ENCODE measurements around the gene PPP1R37.

The PPP1R37 gene

GRCh38 chr19:45169602-45170001, 76.6 kb downstream of the PPP1R37 start:
- no peak for DNase-seq (ENCODE audit: low spot score)

GRCh38 chr19:45170146-45171106, 77.4 kb downstream of the PPP1R37 start:
- no peak for DNase-seq (ENCODE audit: low spot score)

DNA sequence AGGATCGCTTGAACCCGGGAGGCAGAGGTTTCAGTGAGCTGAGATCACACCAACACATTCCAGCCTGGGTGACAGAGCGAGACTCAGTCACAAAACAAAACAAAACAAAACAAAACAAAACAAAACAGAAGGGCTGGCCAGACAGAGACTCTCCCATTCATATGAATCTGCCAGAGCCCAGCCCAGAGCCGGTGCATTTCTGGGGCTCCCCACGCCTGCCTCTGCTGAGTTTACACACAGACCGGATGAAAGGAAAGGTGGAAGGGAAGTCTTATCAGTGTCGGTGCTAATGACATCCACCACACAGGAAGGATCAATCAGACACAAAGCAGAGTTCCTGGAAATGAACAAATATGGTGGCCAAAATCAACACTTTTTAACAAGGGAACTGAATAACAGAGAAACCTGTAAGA, 78.2 kb downstream of the PPP1R37 start:
- DNase-seq (ENCODE audit: low spot score), result no peak

DNA sequence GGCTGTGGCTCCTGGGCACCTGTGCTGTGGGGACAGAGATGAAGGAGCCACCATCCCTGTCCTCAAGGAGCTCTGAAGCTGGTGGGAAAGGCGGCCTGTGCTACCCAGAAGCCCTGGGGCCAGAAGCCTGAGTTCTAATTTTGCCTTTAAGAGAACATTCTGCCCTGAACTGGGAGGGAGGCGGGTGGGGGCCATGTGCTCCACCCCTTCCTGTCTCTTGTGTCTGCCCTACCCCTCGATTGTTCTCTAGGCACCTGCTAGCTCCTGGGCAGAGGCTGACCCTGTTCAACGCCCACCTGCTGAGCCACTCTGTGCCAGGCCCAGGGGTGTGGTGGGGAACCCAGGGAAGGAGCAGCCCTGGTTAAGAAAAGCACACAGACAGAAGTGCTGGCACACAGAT, 79.2 kb downstream of the PPP1R37 start:
- no peak for DNase-seq (ENCODE audit: low spot score)

GRCh38 chr19:45172611-45173208, 79.7 kb downstream of the PPP1R37 start:
- DNase-seq (ENCODE audit: low spot score), result no peak

- peak; percentile 77 for DNase-seq (ENCODE audit: low spot score)
Measured at GRCh38 chr19:45173816-45174215, 80.8 kb downstream of the PPP1R37 start.

GRCh38 chr19:45175515-45176345, 82.8 kb downstream of the PPP1R37 start:
- peak; percentile 47 for DNase-seq (ENCODE audit: low spot score)

DNA sequence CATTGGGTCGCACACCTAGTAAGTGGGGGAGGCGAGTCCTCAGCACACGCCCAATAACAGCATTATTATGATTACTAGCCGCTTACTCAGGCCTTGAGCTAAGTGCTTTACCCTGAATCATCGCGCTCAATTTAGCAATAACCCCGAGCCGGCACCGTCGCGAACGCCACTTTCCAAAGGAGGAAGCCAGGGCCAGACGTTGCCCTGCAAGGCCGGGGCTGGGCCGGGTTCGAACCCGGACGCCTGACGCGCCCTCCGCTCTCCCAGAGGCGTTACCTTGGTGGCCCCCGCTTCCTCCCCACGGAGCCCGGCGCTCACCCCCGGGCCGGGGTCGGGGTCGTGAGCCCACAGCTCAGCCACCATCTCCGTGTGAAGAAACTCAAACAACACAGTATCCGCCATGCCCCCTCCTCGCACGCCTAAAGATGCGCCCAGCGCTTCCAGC, 84.9 kb downstream of the PPP1R37 start, which contains the start of gene TRAPPC6A:
TSS of gene TRAPPC6A (minus strand) at position 421 of the 445 bp plus-strand sequence. CDS start at position 402, 19 bp downstream.
- peak; percentile 84 for DNase-seq (ENCODE audit: low spot score)

DNA sequence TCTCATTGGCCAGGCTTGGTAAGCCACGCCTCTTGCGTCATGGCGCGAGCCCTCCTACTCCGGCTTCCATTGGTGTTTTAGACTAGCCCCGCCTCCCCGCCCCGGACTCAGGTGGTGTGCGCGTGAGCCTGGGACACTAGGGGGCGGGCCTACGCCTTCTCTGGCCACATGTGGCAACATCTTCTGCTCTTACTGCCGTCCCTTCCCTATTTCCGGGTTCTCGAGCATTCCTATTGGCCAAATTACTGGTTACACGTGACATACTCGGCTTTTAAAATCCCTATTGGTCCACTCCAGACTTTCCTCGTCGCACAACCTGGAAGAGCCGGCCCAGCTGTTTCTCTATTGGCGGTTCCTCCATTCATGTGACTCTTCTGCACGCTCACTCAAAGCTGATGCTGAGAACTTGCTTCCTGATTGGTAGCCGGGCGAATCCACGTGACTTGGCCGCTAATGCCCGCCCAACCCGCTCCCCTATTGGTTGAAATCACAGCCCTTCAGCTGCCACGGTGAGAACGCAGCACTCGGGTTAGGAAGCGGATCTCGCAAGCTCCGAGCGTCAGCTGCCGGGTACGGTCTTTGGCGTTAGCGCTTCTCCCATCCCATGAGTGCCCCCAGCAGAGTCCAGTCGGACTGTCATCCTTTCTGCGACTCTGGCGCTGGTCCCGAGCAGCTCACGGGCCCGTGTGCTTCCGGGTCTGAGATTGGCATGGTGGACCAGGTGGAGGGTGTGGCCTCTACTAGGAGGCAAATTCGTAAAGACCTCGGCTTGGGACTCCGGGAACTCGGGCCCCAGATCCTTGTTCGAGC, 85.5 kb downstream of the PPP1R37 start, which contains the start of gene BLOC1S3:
TSS of gene BLOC1S3 (plus strand) at position 523 of the 810 bp plus-strand sequence. CDS start 513 bp downstream, outside the sequence.
- DNase-seq (ENCODE audit: low spot score), result peak; percentile 100

GRCh38 chr19:45179072-45179891, 86.3 kb downstream of the PPP1R37 start:
- peak; percentile 44 for DNase-seq (ENCODE audit: low spot score)

DNA sequence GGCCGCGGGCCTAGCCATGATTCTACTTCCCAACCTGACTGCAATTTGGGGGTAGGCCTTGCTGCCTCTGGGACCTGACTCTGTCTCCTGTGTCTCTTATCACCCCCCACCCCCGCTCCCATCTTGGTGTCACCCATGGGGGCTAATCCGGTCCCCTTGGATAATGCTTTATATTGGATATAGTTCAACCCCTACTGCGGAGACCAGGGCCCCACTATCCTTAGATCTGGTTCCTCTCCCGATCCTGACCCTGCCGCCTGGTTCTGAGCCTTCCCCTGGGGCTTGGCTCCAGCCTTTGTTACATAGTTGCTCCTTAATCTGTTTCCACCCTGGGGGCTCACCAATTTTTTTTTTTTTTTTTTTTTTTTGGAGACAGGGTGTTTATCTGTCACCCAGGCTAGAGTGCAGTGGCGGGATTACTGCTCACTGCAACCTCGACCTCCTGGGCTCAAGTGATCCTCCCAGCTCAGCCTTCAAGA, 87.0 kb downstream of the PPP1R37 start:
- DNase-seq (ENCODE audit: low spot score), result no peak

DNA sequence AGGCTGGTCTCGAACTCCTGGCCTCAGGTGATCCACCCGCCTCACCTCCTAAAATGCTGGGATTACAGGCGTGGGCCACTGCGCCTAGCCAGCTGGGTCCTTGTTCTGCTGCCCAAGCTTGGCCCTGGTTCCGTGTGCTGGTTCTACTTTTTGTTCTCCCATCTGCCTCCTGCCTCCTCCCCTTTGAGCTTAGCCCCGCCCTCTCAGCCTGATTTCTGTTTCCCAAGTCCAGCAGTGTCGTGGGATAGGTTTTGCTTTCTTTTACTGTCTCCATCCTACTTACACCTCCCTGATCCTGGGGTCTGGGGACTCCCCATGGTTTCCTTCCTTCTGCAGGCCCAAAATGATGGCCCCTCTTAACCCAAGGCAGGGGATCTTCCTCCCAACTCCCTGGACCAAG, 88.0 kb downstream of the PPP1R37 start:
- DNase-seq (ENCODE audit: low spot score), result no peak

- no peak for DNase-seq (ENCODE audit: low spot score)
Measured at GRCh38 chr19:45182758-45183157, 89.8 kb downstream of the PPP1R37 start.

- DNase-seq (ENCODE audit: low spot score), result no peak
Measured at GRCh38 chr19:45184115-45184514, 91.1 kb downstream of the PPP1R37 start.

DNA sequence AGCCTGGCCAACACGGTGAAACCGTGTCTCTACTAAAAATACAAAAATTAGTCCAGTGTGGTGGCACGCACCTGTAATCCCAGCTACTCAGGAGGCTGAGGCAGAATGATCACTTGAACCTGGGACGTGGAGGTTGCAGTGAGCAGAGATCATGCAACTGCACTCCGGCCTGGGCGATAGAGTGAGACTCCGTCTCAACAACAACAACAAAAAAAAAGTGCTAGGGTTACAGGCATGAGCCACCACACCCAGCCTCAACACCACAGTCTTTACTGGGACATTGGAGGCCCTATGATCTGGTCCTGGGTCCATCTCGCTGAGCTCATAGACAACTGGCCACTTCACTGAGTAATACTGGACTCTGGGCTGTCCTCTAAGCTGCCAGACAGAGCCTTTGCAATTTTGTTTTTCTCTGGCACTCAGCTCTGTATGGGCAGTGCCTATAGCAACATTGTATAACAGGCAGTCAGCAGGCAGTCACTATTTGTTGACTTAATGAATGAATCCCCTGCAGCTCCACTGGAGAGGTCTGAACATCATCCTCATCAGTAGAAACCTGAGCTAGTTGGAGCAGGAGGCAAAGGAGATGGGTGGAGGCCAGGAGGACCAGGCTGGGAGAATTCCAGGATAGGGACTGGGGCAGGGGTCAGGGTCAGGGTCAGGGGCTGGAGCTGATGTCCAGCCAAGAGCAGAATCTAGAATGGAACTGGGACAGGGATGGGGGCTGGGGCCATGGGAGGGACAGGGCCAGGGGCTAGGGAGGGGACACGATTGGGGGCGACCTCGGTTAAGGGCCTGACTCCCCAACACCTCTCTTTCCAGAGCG, 93.7 kb downstream of the PPP1R37 start:
- no peak for DNase-seq (ENCODE audit: low spot score)

DNA sequence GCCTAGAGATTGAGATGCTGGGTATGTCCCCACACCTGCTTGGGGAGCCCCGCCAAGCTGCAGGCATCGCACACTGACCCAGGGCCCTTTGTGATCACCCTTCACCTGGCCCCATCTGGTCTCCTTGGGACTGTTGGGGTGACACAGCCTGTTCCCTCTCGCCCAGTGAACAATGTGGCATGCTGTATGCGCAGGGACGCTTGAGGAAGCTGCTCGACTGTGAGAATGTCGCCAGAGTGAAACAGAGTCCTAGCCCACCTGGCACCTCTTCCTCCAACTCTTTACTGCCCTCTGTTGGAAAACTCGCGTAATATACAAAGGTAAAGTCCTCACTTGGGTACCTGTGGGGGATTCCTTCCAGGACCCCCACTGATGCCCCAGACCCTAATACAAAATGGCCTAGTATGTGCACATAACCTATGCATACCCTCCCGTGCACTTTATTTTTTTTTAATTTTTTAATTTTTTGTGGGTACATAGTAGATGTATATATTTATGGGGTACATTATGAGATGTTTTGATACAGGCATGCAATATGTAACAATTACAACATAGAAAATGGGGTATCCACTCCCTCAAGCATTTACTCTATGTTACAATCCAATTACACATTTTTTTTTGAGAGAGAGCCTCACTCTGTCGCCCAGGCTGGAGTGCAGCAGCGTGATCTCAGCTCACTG, 94.6 kb downstream of the PPP1R37 start:
- DNase-seq (ENCODE audit: low spot score), result peak; percentile 37

GRCh38 chr19:45189971-45190370, 97.0 kb downstream of the PPP1R37 start:
- no peak for DNase-seq (ENCODE audit: low spot score)

DNA sequence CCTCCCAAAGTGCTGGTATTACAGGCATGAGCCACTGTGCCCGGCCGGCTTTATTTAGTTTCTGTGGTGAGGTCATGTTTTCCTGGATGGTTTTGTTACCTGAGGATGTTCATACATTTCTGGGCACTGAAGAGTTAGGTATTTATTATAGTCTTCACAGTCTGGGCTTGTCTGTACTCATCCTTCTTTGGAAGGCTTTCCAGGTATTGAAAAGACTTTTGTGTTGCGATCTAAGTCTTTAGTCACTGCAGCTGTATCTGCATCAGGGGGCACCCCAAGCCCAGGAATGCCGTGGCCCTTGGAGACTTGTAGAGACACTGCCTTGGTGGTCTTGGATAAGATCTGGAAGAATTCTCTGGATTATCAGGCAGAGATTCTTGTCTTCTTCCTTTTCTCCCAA, 98.4 kb downstream of the PPP1R37 start:
- no peak for DNase-seq (ENCODE audit: low spot score)

DNA sequence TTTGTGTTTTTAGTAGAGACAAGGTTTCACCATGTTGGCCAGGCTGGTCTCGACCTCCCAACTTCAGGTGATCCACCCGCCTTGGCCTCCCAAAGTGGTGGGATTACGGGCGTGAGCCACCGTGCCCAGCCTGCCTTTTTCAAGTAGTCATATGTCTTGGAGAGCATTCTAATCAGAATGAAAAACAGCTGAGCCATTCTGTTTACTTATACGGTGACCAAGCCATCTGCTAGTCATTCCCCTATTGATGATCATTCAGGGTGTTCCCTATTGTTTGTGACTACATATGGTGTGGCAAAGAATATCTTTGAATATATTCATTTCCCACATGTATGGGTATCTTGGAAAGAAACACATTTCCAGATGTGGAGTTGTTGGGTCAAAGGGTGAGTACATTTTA, 102.8 kb downstream of the PPP1R37 start:
- DNase-seq (ENCODE audit: low spot score), result no peak

All from kidney tubule cell (primary cell).